Right lobe of liver (tissue), 6 donors: ENCODE data around the gene LRG1. TPM values are rescaled to one million over a fixed set of nuclear protein-coding genes. Genes with fewer than 3 reads are reported as not detected.

Experiments
- ATAC-seq, 4 donors: fragments of 200-7000 bp; cut with Tn5 transposase; one replicate each; pipeline ENCODE4 v1.9.1; 2020; ENCODE audit warnings: mild to moderate bottlenecking in 4 of 4, moderate library complexity in 4 of 4
- DNase-seq, 3 donors: peaks; one replicate each; pipeline ENCODE4 v3.0.0-alpha.2; 2020
- H3K27ac ChIP-seq, 3 donors: fragments of 200-600 bp; one replicate each; pipeline ENCODE4 v1.8.0; 2022
- H3K27me3 ChIP-seq, 2 donors: fragments of 200-600 bp; one replicate each; pipeline ENCODE4 v1.8.0; 2022
- H3K36me3 ChIP-seq, 4 donors: fragments of 200-600 bp; sonication (generic) in 1 of 4; one replicate each; pipeline versions ENCODE4 v1.5.1 to v1.8.0; 2017 to 2022; ENCODE audit warnings: control low read depth in 1 of 4
- H3K4me1 ChIP-seq, 4 donors: fragments of 200-600 bp; sonication (generic) in 1 of 4; one replicate each; pipeline versions ENCODE4 v1.5.1 to v1.8.0; 2017 to 2022; ENCODE audit warnings: control low read depth in 1 of 4
- H3K4me3 ChIP-seq, 3 donors: fragments of 200-600 bp; one replicate each; pipeline ENCODE4 v1.8.0; 2022
- H3K9me3 ChIP-seq, 4 donors: fragments of 200-600 bp; sonication (generic) in 1 of 4; one replicate each; pipeline versions ENCODE4 v1.5.1 to v1.8.0; 2017 to 2022; ENCODE audit warnings: control low read depth in 1 of 4
- CTCF ChIP-seq, 4 donors: fragments of 200-600 bp in 3 of 4; fragments of 450-650 bp in 1 of 4; IDR thresholded peaks; one replicate each; pipeline versions ENCODE4 v1.5.1 to v1.8.0; 2016 to 2022; ENCODE audit warnings: antibody characterized with exemption in 4 of 4, mild to moderate bottlenecking in 2 of 4
- POLR2A ChIP-seq: fragments of 450-650 bp; IDR thresholded peaks from one replicate; pipeline ENCODE4 v1.6.1; 2017; ENCODE audit warnings: antibody characterized with exemption, mild to moderate bottlenecking
- WGBS: methylation state at CpG from one replicate; pipeline ENCODE4 v1.1.6; 2018; ENCODE audit warnings: low coverage, low lambda C conversion rate; ENCODE audit not compliant: insufficient coverage; ENCODE audit errors: missing lambda C conversion rate; 5-methylcytosine and 5-hydroxymethylcytosine counted together
- intact Hi-C, 2 donors: fragments of 100-400 bp; cut with DNase I; formaldehyde crosslinking; loops; one replicate each; pipeline versions ENCODE4 v1.11.2 to v1.14.1; 2022
- total RNA-seq, 6 experiments: library from RNA; depleted of rRNA in 2 of 6; stranded (reverse); fragments of >200 nt in 2 of 6; fragmentation: NEBNext Ultra II Directional in 3 of 6; extraction: Animal tissue kit (Norgen Biotek cat#: 25700) in 3 of 6; gene quantifications; one replicate each; pipeline versions ENCODE4 v1.1.0 to v1.2.4, GENCODE V29; 2016 to 2023
- donor health status: DM: no; HTN: yes; CAD: no.
- donor health status: DM: no; HTN: no; CAD: no.
- donor health status: DM: no; HTN: no; CAD: no.
- donor health status: DM: no; HTN: yes; CAD: no.
- donor health status: DM: no; HTN: yes; CAD: no.

Gene LRG1
- total RNA-seq, 6 experiments from 2014 or later: 331 to 1,334 (median 524) TPM

- H3K4me3 ChIP-seq: no peak overlapping the region
- no peak overlapping the region for H3K27ac ChIP-seq
- H3K36me3 ChIP-seq: peaks cover 0 to 32% (median 7%) of the 10 kb centered on the region in 4 donors
- no peaks in the 10 kb centered on the region for H3K9me3 ChIP-seq
- H3K27me3 ChIP-seq: no peaks in the 10 kb centered on the region
- DNase-seq (no peak), ATAC-seq (no peak)
- intact Hi-C loops: loop anchor here in 1 of 2 donors (10.0 kb wide), 1 partner anchor 232 kb away; no protein-coding TSS in a partner anchor
- no peaks in the 10 kb centered on the region for H3K4me1 ChIP-seq
- WGBS: 100% methylated on average over 2 of the region's 18 CpGs
- no peak for TF ChIP-seq CTCF (IDR thresholded peaks at IDR 0.05)
- TF ChIP-seq POLR2A: no peak
Measured at GRCh38 chr19:4496304-4496703, 43.5 kb downstream of the LRG1 start.

- 85% methylated on average over 3 of the region's 12 CpGs for WGBS
- Histone ChIP-seq H3K27ac (no peak overlapping the region), H3K9me3 (no peaks in the 10 kb centered on the region), H3K36me3 (peaks cover 0 to 31% (median 6%) of the 10 kb centered on the region in 4 donors), H3K4me1 (no peaks in the 10 kb centered on the region), H3K27me3 (no peaks in the 10 kb centered on the region), H3K4me3 (no peak overlapping the region)
- DNase-seq (no peak), ATAC-seq (peak; percentile 44 to 57 (median 53))
- TF ChIP-seq CTCF (IDR thresholded peaks at IDR 0.05): peak in 3 of 4 donors; percentile 19 to 40 (median 24)
- no peak for TF ChIP-seq POLR2A
- intact Hi-C loops: loop anchor here in 1 of 2 donors (10.0 kb wide), 1 partner anchor 231 kb away; no protein-coding TSS in a partner anchor
Measured at GRCh38 chr19:4495471-4495870, 44.4 kb downstream of the LRG1 start.

GRCh38 chr19:4494691-4495064 lies 45.2 kb downstream of the LRG1 start:
- peaks cover 0 to 28% (median 6%) of the 10 kb centered on the region in 4 donors for H3K36me3 ChIP-seq

GRCh38 chr19:4493929-4494690 lies 45.7 kb downstream of the LRG1 start:
- DNase-seq (no peak), ATAC-seq (no peak)
- H3K36me3 ChIP-seq: peaks cover 0 to 28% (median 6%) of the 10 kb centered on the region in 4 donors
- no CpG with 5 or more reads among the region's 61 CpGs for WGBS
- intact Hi-C loops: loop anchor here in 1 of 2 donors (10.0 kb wide), 1 partner anchor 229 kb away; no protein-coding TSS in a partner anchor
- H3K27ac ChIP-seq: no peak overlapping the region
- no peak for TF ChIP-seq POLR2A
- TF ChIP-seq CTCF (IDR thresholded peaks at IDR 0.05): no peak
- H3K4me3 ChIP-seq: no peak overlapping the region
- no peaks in the 10 kb centered on the region for H3K27me3 ChIP-seq
- H3K4me1 ChIP-seq: no peaks in the 10 kb centered on the region
- no peaks in the 10 kb centered on the region for H3K9me3 ChIP-seq

More at GRCh38 chr19:4494691-4495064, 45.2 kb downstream of the LRG1 start:
- no peak for TF ChIP-seq POLR2A
- no peak for TF ChIP-seq CTCF (IDR thresholded peaks at IDR 0.05)
- ATAC-seq (no peak), DNase-seq (no peak)
- no peak overlapping the region for H3K27ac ChIP-seq
- no peaks in the 10 kb centered on the region for H3K27me3 ChIP-seq
- H3K9me3 ChIP-seq: no peaks in the 10 kb centered on the region
- H3K4me1 ChIP-seq: no peaks in the 10 kb centered on the region
- WGBS: 92% methylated on average over 4 of the region's 8 CpGs
- intact Hi-C loops: loop anchor here in 1 of 2 donors (10.0 kb wide), 1 partner anchor 230 kb away; no protein-coding TSS in a partner anchor
- no peak overlapping the region for H3K4me3 ChIP-seq
